Measurements from ENCODE around the gene DPM2. TPM values are rescaled to one million over a fixed set of nuclear protein-coding genes. Genes with fewer than 3 reads are reported as not detected.

DPM2 gene
- total RNA-seq, 1 donor from 2014 or later, result 26.2 TPM

- no peak for DNase-seq (ENCODE audit: low read depth)
- no peak overlapping the region for H3K4me3 ChIP-seq (ENCODE audit: low read depth, low read length)
- TF ChIP-seq CTCF (conservative IDR thresholded peaks at IDR 0.05; ENCODE audit: low read depth, low read length), result no peak
Measured at GRCh38 chr9:127947841-127948710, 10.4 kb upstream of the DPM2 start.

- DNase-seq (ENCODE audit: low read depth), result no peak
Measured at GRCh38 chr9:127946728-127947127, 9.1 kb upstream of the DPM2 start.

GRCh38 chr9:127945942-127946341 is 8.3 kb upstream of the DPM2 start:
- TF ChIP-seq CTCF (conservative IDR thresholded peaks at IDR 0.05; ENCODE audit: low read depth, low read length), result no peak

More at GRCh38 chr9:127946728-127947127, 9.1 kb upstream of the DPM2 start:
- TF ChIP-seq CTCF (conservative IDR thresholded peaks at IDR 0.05; ENCODE audit: low read depth, low read length), result no peak
- no peak overlapping the region for H3K4me3 ChIP-seq (ENCODE audit: low read depth, low read length)

GRCh38 chr9:127945338-127945737 is 7.7 kb upstream of the DPM2 start:
- H3K4me3 ChIP-seq (ENCODE audit: low read depth, low read length), result no peak overlapping the region
- no peak for DNase-seq (ENCODE audit: low read depth)
- TF ChIP-seq CTCF (conservative IDR thresholded peaks at IDR 0.05; ENCODE audit: low read depth, low read length), result no peak

More at GRCh38 chr9:127945942-127946341, 8.3 kb upstream of the DPM2 start:
- DNase-seq (ENCODE audit: low read depth), result no peak
- H3K4me3 ChIP-seq (ENCODE audit: low read depth, low read length), result no peak overlapping the region

GRCh38 chr9:127944586-127945218 is 7.0 kb upstream of the DPM2 start:
- H3K4me3 ChIP-seq (ENCODE audit: low read depth, low read length), result no peak overlapping the region
- TF ChIP-seq CTCF (conservative IDR thresholded peaks at IDR 0.05; ENCODE audit: low read depth, low read length), result no peak
- DNase-seq (ENCODE audit: low read depth), result no peak

- peak; percentile 85 for TF ChIP-seq CTCF (conservative IDR thresholded peaks at IDR 0.05; ENCODE audit: low read depth, low read length)
- no peak for DNase-seq (ENCODE audit: low read depth)
- no peak overlapping the region for H3K4me3 ChIP-seq (ENCODE audit: low read depth, low read length)
Measured at GRCh38 chr9:127943731-127944144, 6.1 kb upstream of the DPM2 start.

Data from epithelial cell of proximal tubule (primary cell).